Muscle of leg (tissue), 11 donors: Measurements from ENCODE around the gene UVRAG. TPM values are rescaled to one million over a fixed set of nuclear protein-coding genes. Genes with fewer than 3 reads are reported as not detected.

Experiments
- DNase-seq: peaks from one replicate; pipeline ENCODE4 v3.0.0; 2013
- H3K27ac ChIP-seq: one replicate; pipeline ENCODE4 v1.5.1; 2013; ENCODE audit warnings: mild to moderate bottlenecking, low read length, control low read depth
- H3K27me3 ChIP-seq: one replicate; pipeline ENCODE4 v1.6.1; 2013; ENCODE audit warnings: low read length; ENCODE audit not compliant: control insufficient read depth, insufficient read depth
- H3K36me3 ChIP-seq: one replicate; pipeline ENCODE4 v1.6.1; 2013; ENCODE audit warnings: low read length; ENCODE audit not compliant: control insufficient read depth, insufficient read depth
- H3K4me1 ChIP-seq: one replicate; pipeline ENCODE4 v1.6.1; 2013; ENCODE audit warnings: low read length; ENCODE audit not compliant: control insufficient read depth, insufficient read depth
- H3K4me3 ChIP-seq: one replicate; pipeline ENCODE4 v1.5.1; 2013; ENCODE audit warnings: low read length, control low read depth
- H3K9me3 ChIP-seq: replicated peaks from 2 replicates; pipeline ENCODE4 v1.6.1; 2013; ENCODE audit warnings: low read depth, low read length; ENCODE audit not compliant: control insufficient read depth
- WGBS: methylation state at CpG from one replicate; pipeline ENCODE4 v1.1.5; 2013; ENCODE audit warnings: missing lambda C conversion rate; ENCODE audit not compliant: insufficient coverage; 5-methylcytosine and 5-hydroxymethylcytosine counted together
- polyA plus RNA-seq, 8 donors: library from polyadenylated mRNA; unstranded; fragments of 120-200 nt; gene quantifications; one replicate each; pipeline versions ENCODE4 v1.2.1 to v1.2.3, GENCODE V29; 2013; ENCODE audit warnings: inconsistent platforms in 1 of 8, low replicate concordance in 1 of 8; ENCODE audit not compliant: insufficient read length in 8 of 8, insufficient read depth in 1 of 8
- total RNA-seq: library from RNA; stranded (reverse); fragments of 120-200 nt; gene quantifications from one replicate; pipeline ENCODE4 v1.2.4, GENCODE V29; 2013

UVRAG gene
- total and polyA plus RNA-seq, 9 donors = 8.1 to 10.2 (median 9.1) TPM

DNA sequence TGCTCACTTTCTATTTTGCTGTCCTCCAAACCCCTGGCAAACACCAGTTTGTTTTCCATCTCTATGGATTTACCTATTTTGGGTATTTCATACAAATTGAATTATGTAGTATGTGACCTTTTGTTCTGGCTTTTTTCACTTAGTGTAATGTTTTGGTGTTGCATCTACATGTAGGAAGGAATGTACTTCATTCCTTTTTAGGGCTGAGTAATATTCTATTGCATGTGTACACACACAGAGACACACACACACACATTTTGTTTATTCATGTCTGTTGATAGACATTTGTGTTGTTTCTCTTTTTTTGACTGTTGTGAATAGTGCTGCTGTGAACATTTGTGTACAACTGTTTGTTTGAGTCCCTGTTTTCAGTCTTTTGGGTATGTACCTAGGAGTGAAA is 90.4 kb downstream of the UVRAG start:
- no peak for DNase-seq
- Histone ChIP-seq H3K9me3 (no peaks in the 10 kb centered on the region), H3K4me1 (no peaks in the 10 kb centered on the region), H3K36me3 (no peaks in the 10 kb centered on the region), H3K27me3 (no peaks in the 10 kb centered on the region), H3K27ac (no peak overlapping the region), H3K4me3 (no peak overlapping the region)

DNA sequence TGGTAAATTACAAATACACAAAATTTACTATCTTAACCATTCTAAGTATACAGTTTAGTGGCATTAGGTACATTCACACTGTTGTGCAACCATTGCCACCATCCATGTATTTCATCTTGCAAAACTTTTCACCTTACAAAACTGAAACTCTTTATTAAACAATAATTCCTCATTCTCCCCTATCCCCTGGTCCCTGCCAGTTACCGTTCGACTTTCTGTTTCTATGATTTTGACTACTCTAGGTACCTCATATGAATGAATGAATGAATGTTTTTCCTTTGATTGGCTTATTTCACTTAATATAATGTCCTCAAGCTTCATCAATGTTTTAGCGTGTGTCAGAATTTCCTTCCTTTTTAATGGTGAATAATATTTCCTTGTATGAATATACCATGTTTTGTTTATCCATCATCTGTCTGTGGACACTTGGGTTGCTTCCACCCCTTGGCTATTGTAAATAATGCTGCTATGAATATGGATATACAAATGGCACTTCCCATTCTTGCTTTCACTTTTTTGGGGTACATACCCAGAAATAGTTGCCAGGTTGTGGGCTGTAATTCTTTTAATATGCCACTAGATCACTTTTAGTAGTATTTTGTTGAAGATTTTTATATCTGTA is 93.0 kb downstream of the UVRAG start:
- Histone ChIP-seq H3K9me3 (no peaks in the 10 kb centered on the region), H3K36me3 (no peaks in the 10 kb centered on the region), H3K27me3 (no peaks in the 10 kb centered on the region), H3K4me3 (no peak overlapping the region), H3K27ac (no peak overlapping the region), H3K4me1 (no peaks in the 10 kb centered on the region)
- WGBS = no CpG with 5 or more reads among the region's 3 CpGs
- no peak for DNase-seq

DNA sequence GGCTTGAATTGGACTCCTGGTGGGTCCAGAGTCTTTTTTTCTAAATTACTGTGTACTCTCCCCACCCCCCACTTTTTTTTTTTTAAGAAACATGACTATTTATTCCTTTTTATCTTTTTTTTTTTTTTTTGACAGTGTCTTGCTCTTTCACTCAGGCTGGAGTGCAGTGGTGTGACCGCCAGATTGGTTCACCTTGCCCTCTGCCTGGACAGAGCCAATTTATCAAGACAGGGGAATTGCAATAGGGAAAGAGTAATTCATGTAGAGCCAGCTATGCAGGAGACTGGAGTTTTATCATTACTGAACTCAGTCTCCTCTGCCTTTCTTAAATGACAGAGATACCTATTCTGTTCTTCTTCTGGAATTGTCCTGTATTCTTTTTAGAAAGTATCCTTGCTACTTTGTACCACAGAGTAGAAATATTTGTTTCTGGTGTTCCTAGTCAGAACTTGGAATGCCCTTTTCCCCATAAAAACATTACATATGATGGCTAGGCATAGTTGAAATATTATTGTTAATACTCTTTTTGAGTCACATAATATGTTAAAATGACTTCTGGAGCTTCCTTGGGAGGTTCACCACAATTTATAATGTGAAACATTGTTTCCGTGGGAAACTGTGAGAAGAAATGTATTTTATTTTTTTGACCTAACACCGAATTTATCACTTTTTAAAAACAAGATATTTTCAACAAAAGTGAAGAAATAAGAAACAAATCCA is 95.6 kb downstream of the UVRAG start:
- Histone ChIP-seq H3K36me3 (no peaks in the 10 kb centered on the region), H3K9me3 (no peaks in the 10 kb centered on the region), H3K27me3 (no peaks in the 10 kb centered on the region), H3K4me3 (no peak overlapping the region), H3K4me1 (no peaks in the 10 kb centered on the region), H3K27ac (no peak overlapping the region)
- no peak for DNase-seq
- WGBS = no CpG with 5 or more reads among the region's 3 CpGs

DNA sequence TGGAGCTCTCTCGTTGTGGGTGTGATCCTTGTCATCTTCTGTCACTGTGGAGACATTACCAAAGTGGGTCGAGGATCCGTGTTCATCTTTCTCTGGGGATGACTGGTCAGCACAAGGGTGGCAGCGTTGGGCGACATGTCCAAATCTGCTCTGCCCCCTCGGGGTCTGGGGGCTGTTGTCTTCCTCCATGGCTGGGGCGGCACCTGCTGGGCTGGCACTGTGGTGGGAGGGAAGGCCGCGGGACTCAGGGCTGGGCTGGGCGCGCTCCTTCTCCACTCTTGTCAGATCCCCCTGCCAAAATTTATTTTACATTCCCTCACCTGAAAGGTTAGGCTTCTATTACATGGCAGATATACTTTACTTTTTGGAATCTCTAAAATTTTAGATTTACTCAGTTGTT is 96.4 kb downstream of the UVRAG start:
- DNase-seq = no peak
- Histone ChIP-seq H3K9me3 (no peaks in the 10 kb centered on the region), H3K4me3 (no peak overlapping the region), H3K36me3 (no peaks in the 10 kb centered on the region), H3K4me1 (no peaks in the 10 kb centered on the region), H3K27ac (no peak overlapping the region), H3K27me3 (no peaks in the 10 kb centered on the region)
- 86% methylated on average over 6 of the region's 11 CpGs for WGBS

DNA sequence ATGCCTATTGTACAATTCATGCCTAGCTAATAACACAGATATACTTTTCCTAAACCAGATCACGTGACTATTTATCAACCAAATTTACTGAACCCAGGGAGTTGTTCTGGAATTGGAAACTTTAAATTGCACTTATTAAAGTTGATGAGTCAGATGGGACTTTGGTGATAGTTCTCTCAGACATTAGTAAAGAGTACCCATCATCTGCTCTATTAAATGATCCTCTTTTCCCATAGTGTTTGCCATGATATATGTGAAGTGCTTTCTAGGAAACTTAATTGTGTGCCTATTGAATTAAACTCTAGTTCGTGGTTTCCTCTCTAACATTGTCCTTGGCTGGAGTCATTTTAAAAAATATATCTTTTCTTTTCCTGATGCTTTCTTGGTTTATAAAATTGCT is 99.0 kb downstream of the UVRAG start:
- Histone ChIP-seq H3K27me3 (no peaks in the 10 kb centered on the region), H3K9me3 (no peaks in the 10 kb centered on the region), H3K4me1 (no peaks in the 10 kb centered on the region), H3K4me3 (no peak overlapping the region), H3K27ac (no peak overlapping the region), H3K36me3 (no peaks in the 10 kb centered on the region)
- no peak for DNase-seq
- WGBS = no CpG with 5 or more reads among the region's 2 CpGs

DNA sequence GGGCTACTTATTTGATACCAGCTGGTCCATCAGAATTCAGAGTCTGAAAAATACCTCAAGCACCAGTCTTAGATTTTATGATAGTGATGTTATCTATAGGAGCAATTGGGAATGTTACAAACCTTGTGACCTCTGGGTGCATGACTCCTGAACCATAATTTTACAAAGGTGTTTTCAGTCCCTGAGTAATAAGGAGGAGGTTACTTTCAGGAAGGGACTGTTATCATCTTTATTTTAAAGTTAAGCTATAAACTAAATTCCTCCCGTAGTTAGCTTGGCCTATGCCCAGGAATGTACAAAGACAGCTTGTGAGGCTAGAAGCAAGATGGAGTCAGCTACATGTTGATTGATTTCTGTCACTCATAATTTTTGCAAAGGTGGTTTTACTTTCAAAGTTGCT is 101.9 kb downstream of the UVRAG start:
- peaks cover 3% of the 10 kb centered on the region for H3K4me1 ChIP-seq
- no CpG with 5 or more reads among the region's 1 CpG for WGBS
- H3K27ac ChIP-seq = no peak overlapping the region
- no peaks in the 10 kb centered on the region for H3K36me3 ChIP-seq
- DNase-seq = no peak
- no peaks in the 10 kb centered on the region for H3K9me3 ChIP-seq
- H3K4me3 ChIP-seq = no peak overlapping the region
- no peaks in the 10 kb centered on the region for H3K27me3 ChIP-seq

DNA sequence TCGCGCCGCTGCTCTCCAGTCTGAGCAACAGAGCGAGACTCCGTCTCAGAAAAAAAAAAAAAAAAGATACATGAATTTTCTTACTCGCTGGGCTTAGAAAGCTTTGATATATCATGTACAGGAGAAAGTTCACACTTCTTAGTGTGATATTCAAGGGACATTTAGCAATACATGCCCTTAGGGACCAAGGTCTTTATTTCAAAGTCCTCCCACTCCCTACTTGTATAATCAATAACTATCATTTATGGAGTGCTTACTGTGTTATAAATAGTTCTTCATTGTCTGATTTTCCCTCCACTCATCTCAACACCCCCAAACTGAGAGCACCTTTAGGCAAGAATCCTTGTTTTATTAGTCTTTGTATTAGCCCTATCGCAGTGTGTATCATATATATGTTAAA is 103.3 kb downstream of the UVRAG start:
- WGBS = no CpG with 5 or more reads among the region's 7 CpGs
- Histone ChIP-seq H3K27ac (no peak overlapping the region), H3K27me3 (no peaks in the 10 kb centered on the region), H3K4me3 (no peak overlapping the region), H3K36me3 (no peaks in the 10 kb centered on the region), H3K4me1 (peaks cover 3% of the 10 kb centered on the region), H3K9me3 (no peaks in the 10 kb centered on the region)
- no peak for DNase-seq

DNA sequence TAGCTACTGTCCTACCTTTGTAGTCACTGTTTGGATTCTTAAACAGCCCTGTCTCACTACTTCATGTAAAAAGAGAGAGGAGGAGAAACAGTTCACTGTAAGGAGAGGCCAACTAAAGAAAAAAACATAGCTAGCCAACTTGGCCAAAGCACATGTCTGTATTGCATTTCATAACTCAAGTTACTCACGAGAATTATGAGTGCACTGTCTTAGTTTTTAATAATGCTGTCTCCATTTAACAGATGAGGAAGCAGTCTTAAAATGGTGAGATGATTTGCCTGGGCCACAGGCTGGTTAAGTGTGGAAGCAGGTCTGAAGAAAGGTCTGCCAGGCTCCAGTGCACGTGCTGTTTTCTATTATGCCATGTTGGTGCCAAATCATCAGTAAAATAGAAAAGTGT is 104.5 kb downstream of the UVRAG start:
- H3K4me1 ChIP-seq = peaks cover 3% of the 10 kb centered on the region
- H3K9me3 ChIP-seq = no peaks in the 10 kb centered on the region
- no peaks in the 10 kb centered on the region for H3K36me3 ChIP-seq
- no peaks in the 10 kb centered on the region for H3K27me3 ChIP-seq
- WGBS = 20% methylated on average over 1 of the region's 2 CpGs
- H3K4me3 ChIP-seq = no peak overlapping the region
- H3K27ac ChIP-seq = no peak overlapping the region
- DNase-seq = peak; percentile 92

DNA sequence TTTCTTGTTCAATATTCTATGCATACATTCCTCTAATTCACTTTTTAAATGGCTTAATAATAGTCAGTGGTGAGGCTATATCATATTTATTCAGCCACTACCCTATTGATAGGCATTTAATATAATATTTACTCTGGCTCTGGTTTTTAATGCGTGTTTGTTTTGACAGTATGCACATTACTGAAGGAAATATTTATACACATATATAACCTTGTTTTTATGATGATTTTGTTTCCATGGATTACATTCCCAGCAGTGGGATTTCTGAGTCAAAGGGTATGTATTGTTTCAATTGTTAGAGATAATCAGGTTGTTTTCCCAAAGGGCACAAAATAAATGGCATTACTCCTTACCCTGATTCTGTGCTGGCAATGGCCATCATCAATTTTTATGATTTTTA is 105.8 kb downstream of the UVRAG start:
- peak; percentile 56 for DNase-seq
- Histone ChIP-seq H3K4me1 (peaks cover 3% of the 10 kb centered on the region), H3K4me3 (no peak overlapping the region), H3K27me3 (no peaks in the 10 kb centered on the region), H3K9me3 (no peaks in the 10 kb centered on the region), H3K27ac (no peak overlapping the region), H3K36me3 (no peaks in the 10 kb centered on the region)
- WGBS = no CpG with 5 or more reads among the region's 1 CpG

DNA sequence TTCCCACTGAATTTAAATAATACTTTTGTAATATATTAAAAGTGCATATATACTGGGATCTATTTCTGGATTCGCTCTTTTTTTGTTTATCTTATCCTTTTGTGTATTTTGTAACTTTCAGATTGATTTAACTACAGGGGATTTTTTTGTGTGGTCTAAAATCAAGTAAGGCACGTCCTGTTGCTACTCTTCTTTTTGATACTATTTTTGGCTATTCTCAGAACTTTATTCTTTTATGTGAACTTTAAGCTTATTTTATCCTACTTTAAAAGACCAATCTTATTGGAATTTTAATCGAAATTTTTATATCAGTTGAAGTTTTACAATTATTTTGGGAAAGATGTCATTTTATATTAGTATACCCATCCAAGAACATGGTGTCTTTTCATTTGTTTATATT is 106.8 kb downstream of the UVRAG start:
- no peak overlapping the region for H3K4me3 ChIP-seq
- no peaks in the 10 kb centered on the region for H3K27me3 ChIP-seq
- peaks cover 3% of the 10 kb centered on the region for H3K4me1 ChIP-seq
- no peak for DNase-seq
- H3K36me3 ChIP-seq = no peaks in the 10 kb centered on the region
- no peaks in the 10 kb centered on the region for H3K9me3 ChIP-seq
- no peak overlapping the region for H3K27ac ChIP-seq
- WGBS = no CpG with 5 or more reads among the region's 3 CpGs
